KMS-11 (cell line): ENCODE data around the gene DCBLD2.

Experiments
- H2AFZ ChIP-seq: fragments of 200-600 bp; sonication (generic); 2 replicates; pipeline ENCODE4 v1.6.1; 2016; ENCODE audit warnings: antibody characterized with exemption, mixed run types, low read depth
- H3K27ac ChIP-seq: fragments of 200-600 bp; sonication (generic); 2 replicates; pipeline ENCODE4 v1.6.1; 2016; ENCODE audit warnings: mild to moderate bottlenecking, mixed run types
- H3K27me3 ChIP-seq: fragments of 200-600 bp; sonication (generic); 2 replicates; pipeline ENCODE4 v1.6.1; 2017; ENCODE audit warnings: mild to moderate bottlenecking, low read depth, mixed run types, moderate library complexity; ENCODE audit not compliant: insufficient read depth
- H3K36me3 ChIP-seq: fragments of 200-600 bp; sonication (generic); 2 replicates; pipeline ENCODE4 v1.6.1; 2017; ENCODE audit warnings: mild to moderate bottlenecking, mixed run types; ENCODE audit not compliant: insufficient read depth
- H3K4me1 ChIP-seq: fragments of 200-600 bp; sonication (generic); 2 replicates; pipeline ENCODE4 v1.6.1; 2016; ENCODE audit warnings: mild to moderate bottlenecking, low read depth, mixed run types; ENCODE audit not compliant: poor library complexity, severe bottlenecking
- H3K4me2 ChIP-seq: fragments of 200-600 bp; sonication (generic); 2 replicates; pipeline ENCODE4 v1.7.0; 2016; ENCODE audit warnings: mild to moderate bottlenecking, mixed run types
- H3K4me3 ChIP-seq: fragments of 200-600 bp; sonication (generic); IDR thresholded peaks from 2 replicates; pipeline ENCODE4 v1.6.1; 2017; ENCODE audit warnings: low read depth, low read length, mixed read lengths; ENCODE audit not compliant: insufficient read depth
- H3K79me2 ChIP-seq: fragments of 200-600 bp; sonication (generic); 2 replicates; pipeline ENCODE4 v1.6.1; 2016; ENCODE audit warnings: low read depth, mixed run types; ENCODE audit not compliant: insufficient read depth
- H3K9ac ChIP-seq: fragments of 200-600 bp; sonication (generic); 2 replicates; pipeline ENCODE4 v1.6.1; 2016; ENCODE audit warnings: mild to moderate bottlenecking, mixed run types
- H4K20me1 ChIP-seq: fragments of 200-600 bp; sonication (generic); 2 replicates; pipeline ENCODE4 v1.6.1; 2016; ENCODE audit warnings: mild to moderate bottlenecking, mixed run types; ENCODE audit not compliant: insufficient read depth
- CTCF ChIP-seq: fragments of 200-600 bp; sonication (generic); conservative IDR thresholded peaks from 2 replicates; pipeline ENCODE4 v1.6.1; 2017; ENCODE audit warnings: low read depth, mild to moderate bottlenecking, antibody characterized with exemption, low read length, moderate library complexity, mixed read lengths

Gene DCBLD2

GRCh38 chr3:98798820-98799219 is 102.7 kb downstream of the DCBLD2 start:
- Histone ChIP-seq H3K79me2 (no peaks in the 10 kb centered on the region), H3K4me3 (no peak overlapping the region), H3K9ac (no peak overlapping the region), H2AFZ (no peak overlapping the region), H4K20me1 (no peaks in the 10 kb centered on the region), H3K27ac (no peak overlapping the region), H3K27me3 (no peaks in the 10 kb centered on the region), H3K36me3 (no peaks in the 10 kb centered on the region), H3K4me2 (no peak overlapping the region), H3K4me1 (no peaks in the 10 kb centered on the region)
- no peak for TF ChIP-seq CTCF

GRCh38 chr3:98797905-98798304 is 103.6 kb downstream of the DCBLD2 start:
- no peaks in the 10 kb centered on the region for H4K20me1 ChIP-seq
- no peak overlapping the region for H3K4me2 ChIP-seq
- H3K4me1 ChIP-seq, result no peaks in the 10 kb centered on the region
- no peaks in the 10 kb centered on the region for H3K27me3 ChIP-seq
- no peak overlapping the region for H3K9ac ChIP-seq
- H3K27ac ChIP-seq, result no peak overlapping the region
- no peaks in the 10 kb centered on the region for H3K79me2 ChIP-seq
- H2AFZ ChIP-seq, result no peak overlapping the region
- H3K36me3 ChIP-seq, result no peaks in the 10 kb centered on the region
- H3K4me3 ChIP-seq, result no peak overlapping the region
- no peak for TF ChIP-seq CTCF

GRCh38 chr3:98796334-98796733 is 105.2 kb downstream of the DCBLD2 start:
- H3K4me3 ChIP-seq, result no peak overlapping the region
- no peaks in the 10 kb centered on the region for H3K36me3 ChIP-seq
- H3K27ac ChIP-seq, result no peak overlapping the region
- no peak overlapping the region for H2AFZ ChIP-seq
- no peaks in the 10 kb centered on the region for H3K4me1 ChIP-seq
- H3K4me2 ChIP-seq, result no peak overlapping the region
- no peaks in the 10 kb centered on the region for H4K20me1 ChIP-seq
- H3K79me2 ChIP-seq, result no peaks in the 10 kb centered on the region
- no peak overlapping the region for H3K9ac ChIP-seq
- no peak for TF ChIP-seq CTCF
- no peaks in the 10 kb centered on the region for H3K27me3 ChIP-seq

GRCh38 chr3:98793971-98794370 is 107.5 kb downstream of the DCBLD2 start:
- H3K36me3 ChIP-seq, result no peaks in the 10 kb centered on the region
- no peaks in the 10 kb centered on the region for H4K20me1 ChIP-seq

More at GRCh38 chr3:98793971-98794370, 107.5 kb downstream of the DCBLD2 start:
- Histone ChIP-seq H3K27me3 (no peaks in the 10 kb centered on the region), H3K9ac (no peak overlapping the region), H3K79me2 (no peaks in the 10 kb centered on the region), H3K4me2 (no peak overlapping the region), H3K27ac (no peak overlapping the region), H3K4me1 (peaks cover 3% of the 10 kb centered on the region), H3K4me3 (no peak overlapping the region), H2AFZ (no peak overlapping the region)
- TF ChIP-seq CTCF, result no peak
